Keratinocyte (primary cell): Measurements from ENCODE around the gene GTPBP1. TPM values are rescaled to one million over a fixed set of nuclear protein-coding genes. Genes with fewer than 3 reads are reported as not detected.
A peak's percentile ranks its signal among the peaks of the same experiment; 100 is the strongest.

ENCODE experiments used
- DNase-seq: peaks from one replicate; pipeline ENCODE4 v3.0.0-alpha.2; 2011; ENCODE audit warnings: low read depth, missing footprints, low spot score
- FAIRE-seq: peaks from 2 replicates; lab custom pipeline; 2011; peaks lifted over from hg19 to GRCh38; lab: Jason Lieb, UNC
- H2AFZ ChIP-seq: 2 replicates; pipeline ENCODE4 v1.6.0; 2012; ENCODE audit warnings: low read length, control low read depth, inconsistent platforms; ENCODE audit not compliant: control insufficient read depth
- H3K27ac ChIP-seq: 2 replicates; pipeline ENCODE4 v1.5.1; 2011; ENCODE audit warnings: low read length; ENCODE audit not compliant: control insufficient read depth, insufficient read depth
- H3K27me3 ChIP-seq: 3 replicates; pipeline ENCODE4 v1.6.0; 2011; ENCODE audit warnings: low read length; ENCODE audit not compliant: control insufficient read depth, insufficient read depth; ENCODE audit errors: extremely low read depth
- H3K36me3 ChIP-seq, 2 experiments: 2 replicates in 1 of 2; 3 replicates in 1 of 2; pipeline ENCODE4 v1.5.1; 2011; ENCODE audit warnings: low read length in 2 of 2, mild to moderate bottlenecking in 1 of 2; ENCODE audit not compliant: control insufficient read depth in 2 of 2, insufficient read depth in 2 of 2; ENCODE audit errors: extremely low read depth in 1 of 2
- H3K4me1 ChIP-seq: 3 replicates; pipeline ENCODE4 v1.5.1; 2011; ENCODE audit warnings: low read length; ENCODE audit not compliant: control insufficient read depth, insufficient read depth; ENCODE audit errors: extremely low read depth
- H3K4me2 ChIP-seq: 3 replicates; pipeline ENCODE4 v1.6.0; 2011; ENCODE audit warnings: low read depth, low read length; ENCODE audit not compliant: control insufficient read depth, insufficient read depth; ENCODE audit errors: extremely low read depth
- H3K4me3 ChIP-seq, 3 experiments: fragments of 200-600 bp in 1 of 3; sonication (generic) in 1 of 3; 2 replicates in 2 of 3; 3 replicates in 1 of 3; pipeline ENCODE4 v1.5.1; 2011 to 2016; ENCODE audit warnings: low read length in 3 of 3, mild to moderate bottlenecking in 3 of 3, control low read depth in 2 of 3, inconsistent platforms in 1 of 3, low read depth in 1 of 3, mixed read lengths in 1 of 3, mixed run types in 1 of 3, moderate library complexity in 1 of 3; ENCODE audit not compliant: control insufficient read depth in 2 of 3, insufficient read depth in 2 of 3; ENCODE audit errors: extremely low read depth in 1 of 3
- H3K79me2 ChIP-seq: 2 replicates; pipeline ENCODE4 v1.6.0; 2012; ENCODE audit warnings: low read length; ENCODE audit not compliant: control insufficient read depth, insufficient read depth
- H3K9ac ChIP-seq: 3 replicates; pipeline ENCODE4 v1.6.0; 2011; ENCODE audit warnings: low read length; ENCODE audit not compliant: control insufficient read depth, insufficient read depth; ENCODE audit errors: extremely low read depth
- H3K9me1 ChIP-seq: 3 replicates; pipeline ENCODE4 v1.6.0; 2011; ENCODE audit warnings: low read length; ENCODE audit not compliant: control insufficient read depth, insufficient read depth; ENCODE audit errors: extremely low read depth
- H3K9me3 ChIP-seq: 2 replicates; pipeline ENCODE4 v1.5.1; 2012; ENCODE audit warnings: low read depth, low read length; ENCODE audit not compliant: control insufficient read depth
- H4K20me1 ChIP-seq: 3 replicates; pipeline ENCODE4 v1.6.0; 2011; ENCODE audit warnings: low read length; ENCODE audit not compliant: control insufficient read depth, insufficient read depth; ENCODE audit errors: extremely low read depth
- EZH2 ChIP-seq: IDR thresholded peaks from one replicate; pipeline ENCODE4 v1.6.1; 2012; ENCODE audit warnings: inconsistent platforms, mild to moderate bottlenecking, low read length, moderate library complexity
- dilution Hi-C: fragments of 300-500 bp; cut with MboI; formaldehyde crosslinking; loops from one replicate; pipeline ENCODE4 v1.7.0; 2020; ENCODE audit warnings: low sequenced_read_pairs; ENCODE audit not compliant: extremely low pct_ligation_motif_present
- polyA plus RNA-seq, 5 experiments: library from polyadenylated mRNA; depleted of rRNA in 3 of 5; stranded (reverse) in 3 of 5; stranded (forward) in 1 of 5; unstranded in 1 of 5; fragments of >200 nt; gene quantifications; 1 replicate in 1 of 5; 2 replicates in 3 of 5; 3 replicates in 1 of 5; pipeline versions ENCODE4 v1.2.1 to v1.2.3, GENCODE V29; 2011 to 2012; ENCODE audit warnings: missing spikeins in 2 of 5, low read depth in 1 of 5, low replicate concordance in 1 of 5
- TF ChIP-seq, protein P1 (sequence below), 3 experiments: IDR thresholded peaks in 1 of 3; conservative IDR thresholded peaks in 1 of 3; optimal IDR thresholded peaks in 1 of 3; 2 replicates in 2 of 3; 3 replicates in 1 of 3; pipeline versions ENCODE3 to v1.5.1; 2011; ENCODE audit warnings: low read length in 3 of 3, mild to moderate bottlenecking in 3 of 3, moderate library complexity in 2 of 3, control low read depth in 1 of 3, inconsistent platforms in 1 of 3; ENCODE audit not compliant: insufficient read depth in 2 of 3; ENCODE audit errors: extremely low read depth in 1 of 3

Gene GTPBP1
- polyA plus RNA-seq, 1 donor (not counting 4 experiments of a cell fraction or from before 2014, with no cell fraction given): 16.3 TPM

GRCh38 chr22:38675833-38676232 lies 29.9 kb upstream of the GTPBP1 start:
- peaks cover 3 to 10% of the 10 kb centered on the region in 2 experiments for H3K36me3 ChIP-seq
- dilution Hi-C loops: no loop called here
- FAIRE-seq: no peak

GRCh38 chr22:38681582-38682335 lies 24.0 kb upstream of the GTPBP1 start, which contains the start of gene TOMM22:
TOMM22 (plus strand) TSS chr22:38681957; CDS start chr22:38681979, 22 bp downstream.
- H3K9ac ChIP-seq: peak within 1 kb of the TSS; percentile 84
- DNase-seq: no peak
- dilution Hi-C loops: no loop called here
- H3K9me1 ChIP-seq: peaks cover 3% of the 10 kb centered on the region
- peaks cover 4% of the 10 kb centered on the region for H3K4me1 ChIP-seq
- H2AFZ ChIP-seq: peak within 1 kb of the TSS; percentile 96
- peak within 1 kb of the TSS; percentile 65 to 91 (median 83) for H3K4me3 ChIP-seq
- FAIRE-seq: no peak
- H3K36me3 ChIP-seq: peaks cover 19 to 28% of the 10 kb centered on the region in 2 experiments
- no peaks in the 10 kb centered on the region for H4K20me1 ChIP-seq
- H3K4me2 ChIP-seq: peak within 1 kb of the TSS; percentile 95
- no peaks in the 10 kb centered on the region for H3K27me3 ChIP-seq
- TF ChIP-seq EZH2: no peak
- TF ChIP-seq, protein P1, sequence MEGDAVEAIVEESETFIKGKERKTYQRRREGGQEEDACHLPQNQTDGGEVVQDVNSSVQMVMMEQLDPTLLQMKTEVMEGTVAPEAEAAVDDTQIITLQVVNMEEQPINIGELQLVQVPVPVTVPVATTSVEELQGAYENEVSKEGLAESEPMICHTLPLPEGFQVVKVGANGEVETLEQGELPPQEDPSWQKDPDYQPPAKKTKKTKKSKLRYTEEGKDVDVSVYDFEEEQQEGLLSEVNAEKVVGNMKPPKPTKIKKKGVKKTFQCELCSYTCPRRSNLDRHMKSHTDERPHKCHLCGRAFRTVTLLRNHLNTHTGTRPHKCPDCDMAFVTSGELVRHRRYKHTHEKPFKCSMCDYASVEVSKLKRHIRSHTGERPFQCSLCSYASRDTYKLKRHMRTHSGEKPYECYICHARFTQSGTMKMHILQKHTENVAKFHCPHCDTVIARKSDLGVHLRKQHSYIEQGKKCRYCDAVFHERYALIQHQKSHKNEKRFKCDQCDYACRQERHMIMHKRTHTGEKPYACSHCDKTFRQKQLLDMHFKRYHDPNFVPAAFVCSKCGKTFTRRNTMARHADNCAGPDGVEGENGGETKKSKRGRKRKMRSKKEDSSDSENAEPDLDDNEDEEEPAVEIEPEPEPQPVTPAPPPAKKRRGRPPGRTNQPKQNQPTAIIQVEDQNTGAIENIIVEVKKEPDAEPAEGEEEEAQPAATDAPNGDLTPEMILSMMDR (optimal IDR thresholded peaks at IDR 0.05 in 1 of 3, IDR thresholded peaks at IDR 0.05 in 1 of 3, conservative IDR thresholded peaks at IDR 0.05 in 1 of 3; ENCODE audit: extremely low read depth in 1 of 3, insufficient read depth in 2 of 3, low read length in 3 of 3): peak; percentile 59 to 88 (median 76)
- no peaks in the 10 kb centered on the region for H3K9me3 ChIP-seq
- peak within 1 kb of the TSS; percentile 86 for H3K27ac ChIP-seq
- peaks cover 18% of the 10 kb centered on the region for H3K79me2 ChIP-seq

More at GRCh38 chr22:38675833-38676232, 29.9 kb upstream of the GTPBP1 start:
- Histone ChIP-seq H2AFZ (no peak overlapping the region), H3K9me3 (no peaks in the 10 kb centered on the region), H4K20me1 (no peaks in the 10 kb centered on the region), H3K27me3 (no peaks in the 10 kb centered on the region), H3K9me1 (peaks cover 3% of the 10 kb centered on the region), H3K4me2 (no peak overlapping the region), H3K27ac (no peak overlapping the region), H3K4me1 (no peaks in the 10 kb centered on the region), H3K79me2 (no peaks in the 10 kb centered on the region), H3K9ac (no peak overlapping the region), H3K4me3 (no peak overlapping the region)
- DNase-seq: no peak
- TF ChIP-seq, protein P1 (optimal IDR thresholded peaks at IDR 0.05 in 1 of 3, IDR thresholded peaks at IDR 0.05 in 1 of 3, conservative IDR thresholded peaks at IDR 0.05 in 1 of 3; ENCODE audit: extremely low read depth in 1 of 3, insufficient read depth in 2 of 3, low read length in 3 of 3): no peak
- no peak for TF ChIP-seq EZH2
